GM19455 (cell line): ENCODE results near the gene KRTAP10-2.
"Not testable (repeated sequence)": the region's sequence is repeated elsewhere in the genome, so short reads cannot be mapped to it uniquely, and the experiment has no call there.

Experiments used
- ATAC-seq: cut with Tn5 transposase; IDR thresholded peaks from one replicate; pipeline ENCODE4 v1.9.1; 2021; ENCODE audit not compliant: unreplicated experiment

KRTAP10-2 gene

GRCh38 chr21:44583089-44583799 is 31.9 kb upstream of the KRTAP10-2 start:
- ATAC-seq = no peak

- no peak for ATAC-seq
Measured at GRCh38 chr21:44582055-44582454, 30.8 kb upstream of the KRTAP10-2 start.

- ATAC-seq = no peak
Measured at GRCh38 chr21:44581158-44581557, 29.9 kb upstream of the KRTAP10-2 start.

GRCh38 chr21:44580231-44580821 is 29.0 kb upstream of the KRTAP10-2 start, which contains the start of gene KRTAP10-5:
Gene KRTAP10-5, minus strand, starts transcription at chr21:44580604. Its CDS starts 26 bp downstream, at chr21:44580578.
- ATAC-seq = not testable (repeated sequence)

- ATAC-seq = no peak
Measured at GRCh38 chr21:44579833-44580144, 28.5 kb upstream of the KRTAP10-2 start.

- ATAC-seq = no peak
Measured at GRCh38 chr21:44579056-44579832, 27.9 kb upstream of the KRTAP10-2 start.

- ATAC-seq = no peak
Measured at GRCh38 chr21:44578371-44579055, 27.2 kb upstream of the KRTAP10-2 start.

GRCh38 chr21:44576025-44576420 is 24.7 kb upstream of the KRTAP10-2 start:
- no peak for ATAC-seq

GRCh38 chr21:44575307-44576024 is 24.2 kb upstream of the KRTAP10-2 start:
- no peak for ATAC-seq

GRCh38 chr21:44574457-44575306 is 23.4 kb upstream of the KRTAP10-2 start:
- ATAC-seq = no peak

- ATAC-seq = not testable (repeated sequence)
Measured at GRCh38 chr21:44573630-44574456, 22.5 kb upstream of the KRTAP10-2 start, which contains the start of gene KRTAP10-4. Gene KRTAP10-4, plus strand, starts transcription at chr21:44573729. Its CDS starts 30 bp downstream, at chr21:44573759.

- no peak for ATAC-seq
Measured at GRCh38 chr21:44572959-44573583, 21.8 kb upstream of the KRTAP10-2 start.

- no peak for ATAC-seq
Measured at GRCh38 chr21:44571844-44572782, 20.8 kb upstream of the KRTAP10-2 start.

- no peak for ATAC-seq
Measured at GRCh38 chr21:44571296-44571695, 20.0 kb upstream of the KRTAP10-2 start.

- ATAC-seq = no peak
Measured at GRCh38 chr21:44569861-44570517, 18.7 kb upstream of the KRTAP10-2 start.

GRCh38 chr21:44568667-44569556 is 17.6 kb upstream of the KRTAP10-2 start:
- no peak for ATAC-seq
